Activated B cell treated with CpG ODN at 0.5 μM for 24 hours (primary cell): Measurements from ENCODE around the gene ANKFN1. TPM values are rescaled to one million over a fixed set of nuclear protein-coding genes. Genes with fewer than 3 reads are reported as not detected.
"Not testable (repeated sequence)": the region's sequence is repeated elsewhere in the genome, so short reads cannot be mapped to it uniquely, and the experiment has no call there.

Source experiments
- ATAC-seq: fragments of 200-7000 bp; cut with Tn5 transposase; one replicate; pipeline ENCODE4 v1.10.0; 2021; ENCODE audit warnings: low read depth, mild to moderate bottlenecking, moderate library complexity
- CTCF ChIA-PET: fragments of 350-600 bp; sonication (Branson Sonifier 250); formaldehyde crosslinking; loops from one replicate; lab custom pipeline; 2021; ENCODE audit warnings: antibody characterized with exemption; lab: Charles Lee
- POLR2A ChIA-PET: fragments of 350-600 bp; sonication (Branson Sonifier 250); formaldehyde crosslinking; loops from one replicate; lab custom pipeline; 2021; ENCODE audit warnings: antibody characterized with exemption; lab: Charles Lee
- DNase-seq: peaks from one replicate; pipeline ENCODE4 v3.0.0; 2022
- H3K27ac Mint-ChIP-seq: one replicate; pipeline ENCODE4 v1.8.0; 2020; ENCODE audit warnings: mixed read lengths
- H3K27me3 Mint-ChIP-seq: one replicate; pipeline ENCODE4 v1.8.0; 2021; ENCODE audit warnings: mixed read lengths
- H3K36me3 Mint-ChIP-seq: one replicate; pipeline ENCODE4 v1.8.0; 2021; ENCODE audit warnings: low read depth, mixed read lengths
- H3K4me1 Mint-ChIP-seq: one replicate; pipeline ENCODE4 v1.8.0; 2021; ENCODE audit warnings: mixed read lengths
- H3K4me3 Mint-ChIP-seq: one replicate; pipeline ENCODE4 v1.8.0; 2020; ENCODE audit warnings: mild to moderate bottlenecking, mixed read lengths
- H3K9me3 Mint-ChIP-seq: one replicate; pipeline ENCODE4 v1.8.0; 2020; ENCODE audit warnings: mixed read lengths
- CTCF ChIP-seq: fragments of 200-600 bp; IDR thresholded peaks from one replicate; pipeline ENCODE4 v1.8.0; 2022; ENCODE audit warnings: antibody characterized with exemption, mild to moderate bottlenecking
- intact Hi-C: fragments of 100-400 bp; cut with micrococcal nuclease; formaldehyde crosslinking; loops from one replicate; pipeline ENCODE4 v1.15.1; 2024
- total RNA-seq: library from RNA; stranded (reverse); gene quantifications from 2 replicates; pipeline ENCODE4 v1.2.3, GENCODE V29; 2022

ANKFN1 gene
- total RNA-seq, 1 donor from 2014 or later, result not detected

DNA sequence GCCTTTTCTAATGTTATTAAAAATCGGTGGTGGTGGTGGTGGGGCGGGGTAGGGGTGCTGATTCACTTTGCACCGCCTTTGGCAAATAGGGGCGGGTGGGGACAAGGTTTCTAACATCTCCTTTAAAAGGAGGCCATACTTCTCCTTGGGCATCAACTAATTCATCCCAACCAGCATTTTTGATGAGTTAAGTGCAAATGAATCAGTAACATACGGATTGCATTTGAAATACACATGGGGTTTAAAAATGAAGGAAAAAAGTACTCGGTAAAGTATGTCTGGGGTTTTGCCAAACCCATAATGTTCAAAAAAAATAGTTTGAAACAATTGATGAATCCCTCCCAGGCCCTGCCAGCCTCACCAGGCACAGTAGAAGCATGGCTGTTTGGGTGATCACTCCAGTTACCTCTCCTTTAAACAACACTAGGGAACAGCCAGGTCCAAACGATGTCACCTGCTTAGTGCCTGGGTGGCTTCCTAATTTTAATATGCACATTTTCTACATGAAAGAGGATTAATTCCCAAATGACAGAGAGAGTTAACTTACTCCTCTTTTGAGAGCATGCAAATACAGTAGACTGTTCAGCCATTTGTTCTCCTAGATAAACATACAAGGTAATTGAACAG is 107.2 kb downstream of the ANKFN1 start:
- TF ChIP-seq CTCF, result no peak
- Mint-ChIP-seq H3K4me1 (no peaks in the 10 kb centered on the region), H3K36me3 (no peaks in the 10 kb centered on the region), H3K27me3 (no peaks in the 10 kb centered on the region), H3K27ac (no peak overlapping the region), H3K9me3 (no peaks in the 10 kb centered on the region), H3K4me3 (no peak overlapping the region)
- no peak for DNase-seq
- intact Hi-C loops, result no loop called here
- CTCF ChIA-PET, result no interaction called here
- POLR2A ChIA-PET, result no interaction called here
- ATAC-seq, result no peak

GRCh38 chr17:56262803-56263202 is 109.5 kb downstream of the ANKFN1 start:
- Mint-ChIP-seq H3K4me1 (no peaks in the 10 kb centered on the region), H3K27me3 (no peaks in the 10 kb centered on the region), H3K9me3 (no peaks in the 10 kb centered on the region), H3K4me3 (no peak overlapping the region), H3K27ac (no peak overlapping the region), H3K36me3 (no peaks in the 10 kb centered on the region)
- ChIA-PET CTCF (no interaction called here), POLR2A (no interaction called here)
- ATAC-seq (no peak), DNase-seq (no peak)
- no peak for TF ChIP-seq CTCF
- intact Hi-C loops, result no loop called here

DNA sequence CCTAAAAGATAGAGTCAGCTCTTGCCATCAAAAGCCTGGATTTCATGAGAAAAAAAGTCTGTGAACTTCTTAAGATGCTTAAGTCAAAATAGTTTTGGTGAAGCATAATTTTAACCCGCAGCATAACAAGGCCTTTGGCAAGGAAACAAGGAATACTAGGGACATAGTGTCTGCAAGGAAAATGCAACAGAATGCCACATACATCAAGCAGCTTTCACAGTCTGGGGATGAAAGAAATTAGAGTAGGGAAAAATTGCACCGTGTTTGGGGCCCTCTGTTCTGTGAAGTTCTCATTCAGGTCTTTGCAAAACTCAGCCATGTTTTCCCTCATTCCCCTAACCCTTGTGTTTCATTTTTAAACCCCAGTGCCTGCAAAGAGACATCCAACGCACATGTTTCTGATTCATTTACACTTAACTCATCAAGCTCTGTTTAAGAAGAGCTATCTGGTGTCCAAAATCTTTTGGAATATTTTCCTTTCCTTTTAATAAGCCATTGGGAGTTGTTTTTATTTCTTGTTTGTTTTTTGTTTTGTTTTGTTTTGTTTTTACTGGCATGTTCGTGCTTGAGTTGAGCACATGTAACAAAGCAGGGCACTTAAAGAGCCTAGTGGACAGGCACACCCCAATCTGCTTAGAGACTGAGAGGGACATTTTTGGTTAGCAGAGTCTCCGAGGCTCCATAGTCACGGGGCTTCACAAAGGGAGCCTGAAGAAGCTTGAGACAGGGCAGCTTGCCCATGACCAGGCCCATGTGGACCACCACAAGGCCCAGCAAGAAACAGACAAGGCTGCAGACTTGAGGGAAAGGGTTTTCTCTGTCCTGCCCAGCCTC is 116.5 kb downstream of the ANKFN1 start:
- no peaks in the 10 kb centered on the region for H3K4me1 Mint-ChIP-seq

DNA sequence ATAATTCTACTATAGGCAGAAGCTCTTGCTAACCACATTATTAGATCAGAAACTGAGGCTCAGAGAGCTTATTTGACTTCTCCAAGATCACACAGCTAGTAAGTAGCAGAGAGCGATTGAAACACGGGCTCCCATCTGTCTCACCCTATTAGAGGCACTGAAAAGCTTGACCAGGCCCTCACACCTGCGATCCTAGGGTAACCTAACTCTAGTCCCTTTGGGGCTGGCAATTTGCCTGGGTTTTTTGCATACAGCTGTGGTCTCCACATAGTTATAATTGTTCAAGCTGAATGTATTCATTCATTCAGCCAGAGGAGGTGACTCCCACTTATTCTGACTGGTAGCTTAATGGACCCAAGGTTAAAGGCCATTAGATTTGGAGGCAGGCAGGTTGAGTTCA is 121.2 kb downstream of the ANKFN1 start:
- Mint-ChIP-seq H3K4me3 (no peak overlapping the region), H3K36me3 (no peaks in the 10 kb centered on the region), H3K4me1 (no peaks in the 10 kb centered on the region), H3K9me3 (no peaks in the 10 kb centered on the region), H3K27me3 (no peaks in the 10 kb centered on the region), H3K27ac (no peak overlapping the region)
- TF ChIP-seq CTCF, result no peak
- intact Hi-C loops, result no loop called here
- ATAC-seq (no peak), DNase-seq (no peak)
- POLR2A ChIA-PET, result no interaction called here
- CTCF ChIA-PET, result no interaction called here

More for the DNA sequence above, 116.5 kb downstream of the ANKFN1 start:
- DNase-seq (no peak), ATAC-seq (no peak)
- POLR2A ChIA-PET, result no interaction called here
- H3K27me3 Mint-ChIP-seq, result no peaks in the 10 kb centered on the region
- intact Hi-C loops, result no loop called here
- no peak for TF ChIP-seq CTCF
- no peaks in the 10 kb centered on the region for H3K9me3 Mint-ChIP-seq
- CTCF ChIA-PET, result no interaction called here
- H3K27ac Mint-ChIP-seq, result no peak overlapping the region
- no peaks in the 10 kb centered on the region for H3K36me3 Mint-ChIP-seq
- H3K4me3 Mint-ChIP-seq, result no peak overlapping the region

DNA sequence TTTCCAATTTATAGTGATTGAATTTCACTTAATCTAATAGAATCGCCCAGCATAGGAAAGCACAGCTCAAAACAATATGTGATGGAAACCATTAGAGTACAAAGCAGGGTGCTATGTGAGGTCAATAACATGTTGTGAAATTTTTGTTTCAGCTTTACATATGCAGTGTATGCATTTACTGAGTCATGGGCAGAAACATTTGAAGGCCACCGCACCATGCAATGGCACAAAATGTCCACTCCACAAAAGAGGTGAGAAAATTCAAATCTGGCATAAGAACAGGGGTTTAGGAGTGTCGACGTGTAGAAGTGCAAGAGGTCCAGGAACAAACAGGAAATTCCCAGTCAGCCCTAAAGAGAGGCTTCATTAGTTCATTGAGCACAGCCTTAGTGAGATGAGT is 131.2 kb downstream of the ANKFN1 start:
- Mint-ChIP-seq H3K9me3 (no peaks in the 10 kb centered on the region), H3K27ac (no peak overlapping the region), H3K4me3 (no peak overlapping the region), H3K4me1 (no peaks in the 10 kb centered on the region), H3K27me3 (no peaks in the 10 kb centered on the region), H3K36me3 (no peaks in the 10 kb centered on the region)
- intact Hi-C loops, result no loop called here
- DNase-seq (no peak), ATAC-seq (no peak)
- no peak for TF ChIP-seq CTCF
- CTCF ChIA-PET, result no interaction called here
- POLR2A ChIA-PET, result no interaction called here

DNA sequence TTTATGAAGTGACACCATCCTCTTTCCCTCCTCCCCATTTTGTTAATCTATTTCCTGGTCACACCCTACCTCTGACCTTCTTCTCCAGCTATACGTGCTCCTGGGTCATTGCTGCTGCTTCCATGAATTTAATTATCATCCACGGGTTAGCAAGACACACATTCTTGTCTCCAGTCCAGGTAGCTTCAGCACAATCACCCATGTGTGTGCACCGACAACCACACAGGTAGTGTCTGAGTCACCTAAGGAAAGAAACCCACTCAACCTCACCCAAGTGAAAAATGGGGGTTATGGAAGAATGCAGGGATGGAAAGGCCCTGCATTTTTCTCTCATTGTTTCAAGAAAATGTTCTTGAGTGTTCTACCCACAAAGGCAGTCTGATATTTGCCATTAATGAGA is 135.5 kb downstream of the ANKFN1 start:
- H3K36me3 Mint-ChIP-seq, intact Hi-C loops, H3K27ac Mint-ChIP-seq, CTCF ChIA-PET, H3K4me1 Mint-ChIP-seq, H3K27me3 Mint-ChIP-seq, H3K4me3 Mint-ChIP-seq, H3K9me3 Mint-ChIP-seq, DNase-seq, POLR2A ChIA-PET, ATAC-seq: not testable (repeated sequence)
